ENCODE results near the gene DDR2. TPM values are rescaled to one million over a fixed set of nuclear protein-coding genes. Genes with fewer than 3 reads are reported as not detected.

DDR2 gene
- polyA plus RNA-seq, 3 donors: 0.07 TPM; not detected in 2

GRCh38 chr1:162822391-162823200 is 190.3 kb downstream of the DDR2 start:
- intact Hi-C loops (cut with micrococcal nuclease): no loop called here

GRCh38 chr1:162823231-162823630 is 191.0 kb downstream of the DDR2 start:
- Histone ChIP-seq H3K4me3 (replicated peaks in 1 of 3; ENCODE audit: low read depth in 2 of 3, low read length in 3 of 3) (no peak overlapping the region), H3K4me1 (ENCODE audit: control insufficient read depth in 1 of 2, insufficient read depth in 2 of 2, low read length in 2 of 2) (no peaks in the 10 kb centered on the region), H3K4me2 (replicated peaks; ENCODE audit: extremely low read depth, low read length, poor library complexity, severe bottlenecking) (no peak overlapping the region), H3K27ac (ENCODE audit: low read depth in 1 of 2, low read length in 2 of 2) (no peak overlapping the region), H3K9me3 (replicated peaks in 1 of 2; ENCODE audit: control insufficient read depth in 1 of 2, insufficient read depth in 1 of 2, low read length in 2 of 2) (peaks cover 0 to 9% of the 10 kb centered on the region in 2 donors), H3K9ac (ENCODE audit: insufficient read depth, low read length, poor library complexity, severe bottlenecking) (no peak overlapping the region), H2AFZ (ENCODE audit: insufficient read depth, low read depth, low read length, poor library complexity, severe bottlenecking) (no peak overlapping the region), H3K36me3 (replicated peaks in 1 of 2; ENCODE audit: control insufficient read depth in 1 of 2, insufficient read depth in 2 of 2, low read length in 2 of 2) (no peaks in the 10 kb centered on the region), H4K20me1 (ENCODE audit: insufficient read depth, low read length) (no peaks in the 10 kb centered on the region), H3K27me3 (ENCODE audit: control insufficient read depth in 2 of 2, insufficient read depth in 2 of 2, low read length in 2 of 2) (peaks cover 42 to 46% of the 10 kb centered on the region in 2 donors), H3K79me2 (ENCODE audit: insufficient read depth, low read length) (no peaks in the 10 kb centered on the region)
- no CpG with 5 or more reads among the region's 3 CpGs for WGBS (ENCODE audit: insufficient coverage)
- intact Hi-C loops (cut with micrococcal nuclease): no loop called here
- no peak overlapping the region for H3K27ac Mint-ChIP-seq
- no peak for TF ChIP-seq CTCF (IDR thresholded peaks at IDR 0.05)
- no peak for DNase-seq
- no peaks in the 10 kb centered on the region for H3K36me3 Mint-ChIP-seq
- peaks cover 9% of the 10 kb centered on the region for H3K4me1 Mint-ChIP-seq
- H3K9me3 Mint-ChIP-seq: peaks cover 0 to 9% (median 1%) of the 10 kb centered on the region in 7 donors
- peaks cover 32 to 42% (median 37%) of the 10 kb centered on the region in 3 donors for H3K27me3 Mint-ChIP-seq (ENCODE audit: low read depth in 3 of 3)
- H3K4me3 Mint-ChIP-seq: peak overlapping the region in 1 of 2 donors; percentile 46

More at GRCh38 chr1:162822391-162823200, 190.3 kb downstream of the DDR2 start:
- WGBS (ENCODE audit: insufficient coverage): 2% methylated on average over 36 of the region's 44 CpGs
- peak overlapping the region in 1 of 7 donors; percentile 50 for H3K27ac Mint-ChIP-seq
- no peak overlapping the region for H3K4me3 ChIP-seq (replicated peaks in 1 of 3; ENCODE audit: low read depth in 2 of 3, low read length in 3 of 3)
- no peaks in the 10 kb centered on the region for H4K20me1 ChIP-seq (ENCODE audit: insufficient read depth, low read length)
- no peak for DNase-seq
- peaks cover 34 to 42% (median 37%) of the 10 kb centered on the region in 3 donors for H3K27me3 Mint-ChIP-seq (ENCODE audit: low read depth in 3 of 3)
- H3K4me1 Mint-ChIP-seq: peaks cover 9% of the 10 kb centered on the region
- H3K4me2 ChIP-seq (replicated peaks; ENCODE audit: extremely low read depth, low read length, poor library complexity, severe bottlenecking): no peak overlapping the region
- H3K27ac ChIP-seq (ENCODE audit: low read depth in 1 of 2, low read length in 2 of 2): no peak overlapping the region
- H2AFZ ChIP-seq (ENCODE audit: insufficient read depth, low read depth, low read length, poor library complexity, severe bottlenecking): no peak overlapping the region
- no peak overlapping the region for H3K9ac ChIP-seq (ENCODE audit: insufficient read depth, low read length, poor library complexity, severe bottlenecking)
- H3K27me3 ChIP-seq (ENCODE audit: control insufficient read depth in 2 of 2, insufficient read depth in 2 of 2, low read length in 2 of 2): peaks cover 42 to 46% of the 10 kb centered on the region in 2 donors
- H3K9me3 Mint-ChIP-seq: peaks cover 0 to 9% (median 1%) of the 10 kb centered on the region in 7 donors
- H3K9me3 ChIP-seq (replicated peaks in 1 of 2; ENCODE audit: control insufficient read depth in 1 of 2, insufficient read depth in 1 of 2, low read length in 2 of 2): peaks cover 0 to 9% of the 10 kb centered on the region in 2 donors
- H3K36me3 Mint-ChIP-seq: no peaks in the 10 kb centered on the region
- no peaks in the 10 kb centered on the region for H3K4me1 ChIP-seq (ENCODE audit: control insufficient read depth in 1 of 2, insufficient read depth in 2 of 2, low read length in 2 of 2)
- no peaks in the 10 kb centered on the region for H3K36me3 ChIP-seq (replicated peaks in 1 of 2; ENCODE audit: control insufficient read depth in 1 of 2, insufficient read depth in 2 of 2, low read length in 2 of 2)
- TF ChIP-seq CTCF (IDR thresholded peaks at IDR 0.05): no peak
- H3K4me3 Mint-ChIP-seq: peak overlapping the region in 1 of 2 donors; percentile 81
- H3K79me2 ChIP-seq (ENCODE audit: insufficient read depth, low read length): no peaks in the 10 kb centered on the region

Data from CD14-positive monocyte (primary cell).